T-cell (primary cell): ENCODE data around the gene SDK1. TPM values are rescaled to one million over a fixed set of nuclear protein-coding genes. Genes with fewer than 3 reads are reported as not detected.

Source experiments
- ATAC-seq, 4 experiments: fragments of 200-7000 bp in 3 of 4; fragments of 150-1000 bp in 1 of 4; cut with Tn5 transposase; replicated peaks in 1 of 4; 1 replicate in 3 of 4; 2 replicates in 1 of 4; pipeline ENCODE4 v1.10.0; 2021; ENCODE audit warnings: moderate library complexity in 3 of 4, mild to moderate bottlenecking in 2 of 4, moderate number of reproducible peaks in 1 of 4
- CTCF ChIA-PET, 2 donors: fragments of 300-600 bp; sonication (Branson Sonifier 250); formaldehyde crosslinking; loops; one replicate each; lab custom pipeline; 2022; ENCODE audit warnings: antibody characterized with exemption in 2 of 2; lab: Charles Lee
- POLR2A ChIA-PET, 2 donors: fragments of 300-600 bp; sonication (Branson Sonifier 250); formaldehyde crosslinking; loops; one replicate each; lab custom pipeline; 2022; ENCODE audit warnings: antibody characterized with exemption in 2 of 2; lab: Charles Lee
- DNase-seq, 35 experiments: peaks; one replicate each; pipeline versions ENCODE4 v3.0.0 to v3.0.0-alpha.2; 2013 to 2023
- H3K27ac ChIP-seq: one replicate; pipeline ENCODE4 v1.5.1; 2013; ENCODE audit warnings: low read length
- H3K27me3 ChIP-seq, 2 experiments: replicated peaks in 1 of 2; 1 replicate in 1 of 2; 2 replicates in 1 of 2; pipeline versions ENCODE4 v1.6.1 to v1.7.0; 2013; ENCODE audit warnings: low read length in 1 of 2, mixed read lengths in 1 of 2; ENCODE audit not compliant: control insufficient read depth in 2 of 2, insufficient read depth in 2 of 2; ENCODE audit errors: extremely low read depth in 1 of 2
- H3K36me3 ChIP-seq, 2 donors: 1 replicate in 1 of 2; 2 replicates in 1 of 2; pipeline versions ENCODE4 v1.6.1 to v1.7.0; 2013; ENCODE audit warnings: low read length in 1 of 2; ENCODE audit not compliant: control insufficient read depth in 2 of 2, insufficient read depth in 1 of 2; ENCODE audit errors: extremely low read depth in 1 of 2
- H3K4me1 ChIP-seq, 2 experiments: 1 replicate in 1 of 2; 2 replicates in 1 of 2; pipeline versions ENCODE4 v1.6.1 to v1.7.0; 2013; ENCODE audit warnings: low read length in 2 of 2, mixed read lengths in 1 of 2; ENCODE audit not compliant: insufficient read depth in 2 of 2, control insufficient read depth in 1 of 2; ENCODE audit errors: extremely low read depth in 1 of 2
- H3K4me3 ChIP-seq, 2 donors: 1 replicate in 1 of 2; 2 replicates in 1 of 2; pipeline versions ENCODE4 v1.5.1 to v1.7.0; 2013; ENCODE audit warnings: mild to moderate bottlenecking in 2 of 2, low read length in 1 of 2, moderate library complexity in 1 of 2; ENCODE audit not compliant: control insufficient read depth in 1 of 2; ENCODE audit errors: extremely low read depth in 1 of 2
- H3K9me3 ChIP-seq: 2 replicates; pipeline ENCODE4 v1.7.0; 2013
- H3K27ac Mint-ChIP-seq, 2 donors: one replicate each; pipeline ENCODE4 v1.8.0; 2020 to 2021; ENCODE audit warnings: mild to moderate bottlenecking in 2 of 2, mixed read lengths in 2 of 2
- H3K27me3 Mint-ChIP-seq, 2 donors: one replicate each; pipeline ENCODE4 v1.8.0; 2021 to 2022; ENCODE audit warnings: mixed read lengths in 2 of 2
- H3K36me3 Mint-ChIP-seq: one replicate; pipeline ENCODE4 v1.8.0; 2021; ENCODE audit warnings: mixed read lengths
- H3K4me1 Mint-ChIP-seq, 3 donors: one replicate each; pipeline ENCODE4 v1.8.0; 2020 to 2022; ENCODE audit warnings: mixed read lengths in 3 of 3, mild to moderate bottlenecking in 1 of 3
- H3K4me3 Mint-ChIP-seq, 3 donors: one replicate each; pipeline ENCODE4 v1.8.0; 2020 to 2022; ENCODE audit warnings: mild to moderate bottlenecking in 3 of 3, mixed read lengths in 3 of 3, moderate library complexity in 3 of 3
- H3K9me3 Mint-ChIP-seq, 3 donors: one replicate each; pipeline ENCODE4 v1.8.0; 2020 to 2022; ENCODE audit warnings: mixed read lengths in 3 of 3
- WGBS: methylation state at CpG from one replicate; pipeline ENCODE4 v1.1.5; 2013; ENCODE audit warnings: missing lambda C conversion rate; ENCODE audit not compliant: insufficient coverage; 5-methylcytosine and 5-hydroxymethylcytosine counted together
- total RNA-seq, 35 experiments: library from RNA in 6 of 35; stranded (reverse) in 6 of 35; fragments of 120-200 nt in 1 of 35; gene quantifications; one replicate each; pipeline versions ENCODE4 v1.2.1 to v1.2.4 and lab custom pipeline; 2013 to 2026

SDK1 gene
- total RNA-seq, 5 donors from 2014 or later (not counting 1 experiment from before 2014, with no cell fraction given): 0.47 to 1.7 (median 0.63) TPM

GRCh38 chr7:3896169-3896765 lies 595.2 kb downstream of the SDK1 start:
- ATAC-seq: no peak
- Histone ChIP-seq H3K9me3 (no peaks in the 10 kb centered on the region), H3K27me3 (peaks cover under 1 to 10% of the 10 kb centered on the region in 2 experiments), H3K4me3 (no peak overlapping the region), H3K36me3 (no peaks in the 10 kb centered on the region), H3K4me1 (no peaks in the 10 kb centered on the region), H3K27ac (no peak overlapping the region)
- Mint-ChIP-seq H3K27me3 (peaks cover 12% of the 10 kb centered on the region in 2 donors), H3K27ac (peak overlapping the region in 1 of 2 donors; percentile 59), H3K4me1 (no peaks in the 10 kb centered on the region), H3K9me3 (no peaks in the 10 kb centered on the region), H3K4me3 (no peak overlapping the region), H3K36me3 (no peaks in the 10 kb centered on the region)
- 89% methylated on average over 3 of the region's 6 CpGs for WGBS
- ChIA-PET CTCF (no interaction called here), POLR2A (no interaction called here)
- DNase-seq: no peak

- peaks cover 5 to 10% of the 10 kb centered on the region in 2 donors for H3K27me3 Mint-ChIP-seq
- 90% methylated on average over 2 of the region's 10 CpGs for WGBS
Measured at GRCh38 chr7:3897430-3898372, 596.6 kb downstream of the SDK1 start.

GRCh38 chr7:3899559-3899991 lies 598.5 kb downstream of the SDK1 start:
- DNase-seq: no peak
- H3K36me3 Mint-ChIP-seq: no peaks in the 10 kb centered on the region
- Histone ChIP-seq H3K4me1 (no peaks in the 10 kb centered on the region), H3K9me3 (no peaks in the 10 kb centered on the region), H3K27me3 (peaks cover 3 to 8% of the 10 kb centered on the region in 2 experiments), H3K4me3 (no peak overlapping the region), H3K36me3 (no peaks in the 10 kb centered on the region), H3K27ac (no peak overlapping the region)
- H3K27me3 Mint-ChIP-seq: peaks cover 0 to 11% of the 10 kb centered on the region in 2 donors
- POLR2A ChIA-PET: interaction anchor here in 1 of 2 donors (0.6 kb wide), 1 partner anchor 512 kb away, joined by 3 read pairs; no protein-coding TSS in a partner anchor
- no peak overlapping the region for H3K4me3 Mint-ChIP-seq
- CTCF ChIA-PET: no interaction called here
- H3K9me3 Mint-ChIP-seq: no peaks in the 10 kb centered on the region
- no peak for ATAC-seq
- no peak overlapping the region for H3K27ac Mint-ChIP-seq
- 76% methylated on average over 7 of the region's 9 CpGs for WGBS
- no peaks in the 10 kb centered on the region for H3K4me1 Mint-ChIP-seq

More at GRCh38 chr7:3897430-3898372, 596.6 kb downstream of the SDK1 start:
- no peak overlapping the region for H3K27ac Mint-ChIP-seq
- peak; percentile 52 to 60 (median 59) for ATAC-seq
- Histone ChIP-seq H3K4me1 (no peaks in the 10 kb centered on the region), H3K27ac (no peak overlapping the region), H3K27me3 (peaks cover 3 to 7% of the 10 kb centered on the region in 2 experiments), H3K9me3 (no peaks in the 10 kb centered on the region), H3K36me3 (no peaks in the 10 kb centered on the region), H3K4me3 (no peak overlapping the region)
- no peaks in the 10 kb centered on the region for H3K4me1 Mint-ChIP-seq
- no peaks in the 10 kb centered on the region for H3K36me3 Mint-ChIP-seq
- DNase-seq: peak in 27 of 35 experiments; percentile 5 to 73 (median 31)
- ChIA-PET POLR2A (no interaction called here), CTCF (interaction anchor here in 1 of 2 donors (1.0 kb wide), 1 partner anchor 597 kb away, joined by 3 read pairs; the partner anchor contains the start of gene SDK1)
- no peak overlapping the region for H3K4me3 Mint-ChIP-seq
- no peaks in the 10 kb centered on the region for H3K9me3 Mint-ChIP-seq

- H3K27me3 Mint-ChIP-seq: peaks cover 16 to 18% of the 10 kb centered on the region in 2 donors
- ChIA-PET CTCF (no interaction called here), POLR2A (no interaction called here)
- H3K4me1 Mint-ChIP-seq: no peaks in the 10 kb centered on the region
- no peak overlapping the region for H3K27ac Mint-ChIP-seq
- Histone ChIP-seq H3K27me3 (peaks cover 0 to 14% of the 10 kb centered on the region in 2 experiments), H3K36me3 (no peaks in the 10 kb centered on the region), H3K4me1 (no peaks in the 10 kb centered on the region), H3K27ac (no peak overlapping the region), H3K9me3 (no peaks in the 10 kb centered on the region), H3K4me3 (no peak overlapping the region)
- no peaks in the 10 kb centered on the region for H3K9me3 Mint-ChIP-seq
- 97% methylated on average over 19 of the region's 19 CpGs for WGBS
- H3K36me3 Mint-ChIP-seq: no peaks in the 10 kb centered on the region
- DNase-seq (no peak), ATAC-seq (no peak)
- no peak overlapping the region for H3K4me3 Mint-ChIP-seq
Measured at GRCh38 chr7:3908153-3908552, 607.1 kb downstream of the SDK1 start.

GRCh38 chr7:3909128-3909527 lies 608.1 kb downstream of the SDK1 start:
- 100% methylated on average over 2 of the region's 7 CpGs for whole genome bisulfite sequencing
- POLR2A ChIA-PET: no interaction called here
- Histone ChIP-seq H3K36me3 (no peaks in the 10 kb centered on the region), H3K27me3 (peaks cover 0 to 13% of the 10 kb centered on the region in 2 experiments), H3K27ac (no peak overlapping the region), H3K4me1 (no peaks in the 10 kb centered on the region), H3K9me3 (no peaks in the 10 kb centered on the region), H3K4me3 (no peak overlapping the region)
- H3K9me3 Mint-ChIP-seq: no peaks in the 10 kb centered on the region
- H3K4me3 Mint-ChIP-seq: no peak overlapping the region
- no peak for DNase-seq
- H3K27ac Mint-ChIP-seq: no peak overlapping the region
- H3K4me1 Mint-ChIP-seq: no peaks in the 10 kb centered on the region
- CTCF ChIA-PET: no interaction called here
- no peak for ATAC-seq
- H3K36me3 Mint-ChIP-seq: no peaks in the 10 kb centered on the region
- H3K27me3 Mint-ChIP-seq: peaks cover 10 to 18% of the 10 kb centered on the region in 2 donors

- Mint-ChIP-seq H3K4me3 (no peak overlapping the region), H3K9me3 (no peaks in the 10 kb centered on the region), H3K27me3 (peaks cover 10 to 18% of the 10 kb centered on the region in 2 donors), H3K36me3 (no peaks in the 10 kb centered on the region), H3K4me1 (no peaks in the 10 kb centered on the region), H3K27ac (no peak overlapping the region)
- ATAC-seq: no peak
- Histone ChIP-seq H3K27me3 (peaks cover 0 to 10% of the 10 kb centered on the region in 2 experiments), H3K27ac (no peak overlapping the region), H3K36me3 (no peaks in the 10 kb centered on the region), H3K4me1 (no peaks in the 10 kb centered on the region), H3K9me3 (no peaks in the 10 kb centered on the region), H3K4me3 (no peak overlapping the region)
- no peak for DNase-seq
- ChIA-PET POLR2A (no interaction called here), CTCF (no interaction called here)
- whole genome bisulfite sequencing: 75% methylated on average over 4 of the region's 6 CpGs
Measured at GRCh38 chr7:3910054-3910453, 609.0 kb downstream of the SDK1 start.
